NCI-H146 treated with DMSO at 0.1 percent for 48 hours (cell line): ENCODE data around the gene CCDC73.
A peak's percentile ranks its signal among the peaks of the same experiment; 100 is the strongest.
"Not testable (repeated sequence)": the region's sequence is repeated elsewhere in the genome, so short reads cannot be mapped to it uniquely, and the experiment has no call there.

ENCODE experiments used
- DNase-seq: peaks from one replicate; lab custom pipeline; 2025; ENCODE audit not compliant: unreplicated experiment; lab: John Stamatoyannopoulos, UW

Gene CCDC73

GRCh38 chr11:32794439-32794838 lies at the start of gene CCDC73:
Gene CCDC73, minus strand, starts transcription at chr11:32794662. Its CDS starts 34,419 bp downstream, at chr11:32760243.
- DNase-seq, result no peak

- no peak for DNase-seq
These were observed 49.1 kb upstream of the CCDC73 start for GRCh38 chr11:32843544-32843943.

GRCh38 chr11:32840587-32840986 lies 46.1 kb upstream of the CCDC73 start:
- DNase-seq, result no peak

GRCh38 chr11:32839308-32839707 lies 44.8 kb upstream of the CCDC73 start:
- DNase-seq, result no peak

- no peak for DNase-seq
These were observed 44.2 kb upstream of the CCDC73 start for GRCh38 chr11:32838505-32839274.

GRCh38 chr11:32836946-32837345 lies 42.5 kb upstream of the CCDC73 start:
- no peak for DNase-seq

- no peak for DNase-seq
These were observed 39.5 kb upstream of the CCDC73 start for GRCh38 chr11:32833921-32834320.

- DNase-seq, result no peak
These were observed 36.8 kb upstream of the CCDC73 start for GRCh38 chr11:32831221-32831620.

- no peak for DNase-seq
These were observed 36.3 kb upstream of the CCDC73 start for GRCh38 chr11:32830796-32831195.

- DNase-seq, result no peak
These were observed 35.9 kb upstream of the CCDC73 start for GRCh38 chr11:32830413-32830738.

- DNase-seq, result peak; percentile 33
These were observed 35.4 kb upstream of the CCDC73 start, which contains the start of gene PRRG4 for GRCh38 chr11:32829680-32830412. Gene PRRG4, plus strand, starts transcription at chr11:32829927. Its CDS starts 603 bp downstream, at chr11:32830530.

GRCh38 chr11:32829157-32829679 lies 34.8 kb upstream of the CCDC73 start:
- DNase-seq, result no peak

- no peak for DNase-seq
These were observed 32.8 kb upstream of the CCDC73 start for GRCh38 chr11:32827276-32827675.

GRCh38 chr11:32826113-32826512 lies 31.7 kb upstream of the CCDC73 start:
- no peak for DNase-seq

GRCh38 chr11:32823617-32824016 lies 29.2 kb upstream of the CCDC73 start:
- not testable (repeated sequence) for DNase-seq

GRCh38 chr11:32821917-32822560 lies 27.6 kb upstream of the CCDC73 start:
- DNase-seq, result no peak

- no peak for DNase-seq
These were observed 27.1 kb upstream of the CCDC73 start for GRCh38 chr11:32821517-32821916.

- DNase-seq, result no peak
These were observed 26.0 kb upstream of the CCDC73 start for GRCh38 chr11:32820497-32820896.

- DNase-seq, result no peak
These were observed 24.7 kb upstream of the CCDC73 start for GRCh38 chr11:32819187-32819586.

- DNase-seq, result no peak
These were observed 23.4 kb upstream of the CCDC73 start for GRCh38 chr11:32817852-32818183.

- no peak for DNase-seq
These were observed 22.9 kb upstream of the CCDC73 start for GRCh38 chr11:32817181-32817851.
